ENCODE results near the gene PCDH9.
"Not testable (repeated sequence)": the region's sequence is repeated elsewhere in the genome, so short reads cannot be mapped to it uniquely, and the experiment has no call there.

The PCDH9 gene

GRCh38 chr13:66794340-66795031 lies 435.6 kb downstream of the PCDH9 start:
- no peak for DNase-seq (ENCODE audit: low read depth in 1 of 2, low spot score in 1 of 2)

GRCh38 chr13:66790861-66791260 lies 439.3 kb downstream of the PCDH9 start:
- DNase-seq (ENCODE audit: low read depth in 1 of 2, low spot score in 1 of 2), result no peak

DNA sequence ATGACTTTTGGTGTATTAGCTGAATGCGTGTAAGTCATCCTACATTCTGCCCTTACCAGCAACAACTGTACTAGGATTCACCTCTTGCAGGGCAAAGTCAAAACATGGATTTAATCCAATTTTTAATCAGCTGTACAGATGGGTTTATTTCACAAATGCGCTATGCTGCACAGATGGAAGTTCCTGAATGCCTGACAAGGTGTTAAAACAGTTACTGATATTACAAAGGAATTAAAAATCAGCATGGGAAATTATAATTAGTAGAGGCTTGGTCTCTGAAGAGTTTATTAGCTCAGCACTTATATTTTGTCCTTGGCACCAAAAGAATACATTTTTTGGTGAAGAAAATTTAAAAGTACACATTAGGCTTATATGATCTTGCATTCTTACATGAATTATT lies 448.9 kb downstream of the PCDH9 start:
- no peak for DNase-seq (ENCODE audit: low read depth in 1 of 2, low spot score in 1 of 2)

- DNase-seq (ENCODE audit: low read depth in 1 of 2, low spot score in 1 of 2), result no peak
Measured at GRCh38 chr13:66780814-66781213, 449.3 kb downstream of the PCDH9 start.

DNA sequence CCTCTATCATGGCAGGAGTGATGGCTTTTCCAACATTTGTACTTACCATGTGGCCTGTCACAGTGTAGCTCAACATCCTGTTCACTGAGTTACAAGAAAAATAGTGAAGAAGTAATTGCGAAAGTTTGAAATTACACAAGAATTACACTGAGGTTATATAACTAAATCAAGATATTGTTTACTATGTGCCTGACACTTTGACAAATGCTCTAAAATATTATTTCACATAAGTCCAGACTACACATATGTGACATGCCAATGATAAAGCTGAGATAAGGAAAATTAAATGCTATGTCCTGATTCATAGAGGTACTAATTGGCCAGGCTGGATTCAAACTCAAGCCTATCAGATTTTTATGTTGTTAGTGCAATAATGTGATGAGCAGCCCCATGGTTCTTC lies 451.7 kb downstream of the PCDH9 start:
- DNase-seq (ENCODE audit: low read depth in 1 of 2, low spot score in 1 of 2), result no peak

GRCh38 chr13:66775196-66775595 lies 454.9 kb downstream of the PCDH9 start:
- DNase-seq (ENCODE audit: low read depth in 1 of 2, low spot score in 1 of 2), result no peak

- no peak for DNase-seq (ENCODE audit: low read depth in 1 of 2, low spot score in 1 of 2)
Measured at GRCh38 chr13:66774046-66774445, 456.1 kb downstream of the PCDH9 start.

DNA sequence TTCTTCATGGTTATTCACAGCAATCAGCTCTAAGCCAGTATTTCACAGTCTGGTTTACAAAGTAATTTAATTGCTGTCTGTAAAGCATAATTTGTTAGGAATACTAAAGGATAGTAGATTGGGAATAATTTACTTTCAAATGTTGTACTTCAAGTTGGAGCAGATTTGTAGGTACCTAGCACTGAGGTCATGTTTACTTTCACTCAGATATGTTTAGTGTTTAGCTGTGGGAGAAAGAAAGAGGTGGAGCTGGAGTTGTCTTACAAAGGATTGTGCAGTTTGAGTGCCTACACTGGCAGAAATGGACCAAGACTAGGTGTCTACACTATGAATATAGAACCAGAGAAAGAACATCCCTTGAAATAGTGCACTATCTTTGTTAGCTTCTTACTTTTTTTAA lies 464.6 kb downstream of the PCDH9 start:
- no peak for DNase-seq (ENCODE audit: low read depth in 1 of 2, low spot score in 1 of 2)

GRCh38 chr13:66760678-66761077 lies 469.5 kb downstream of the PCDH9 start:
- not testable (repeated sequence) for DNase-seq (ENCODE audit: low read depth in 1 of 2, low spot score in 1 of 2)

DNA sequence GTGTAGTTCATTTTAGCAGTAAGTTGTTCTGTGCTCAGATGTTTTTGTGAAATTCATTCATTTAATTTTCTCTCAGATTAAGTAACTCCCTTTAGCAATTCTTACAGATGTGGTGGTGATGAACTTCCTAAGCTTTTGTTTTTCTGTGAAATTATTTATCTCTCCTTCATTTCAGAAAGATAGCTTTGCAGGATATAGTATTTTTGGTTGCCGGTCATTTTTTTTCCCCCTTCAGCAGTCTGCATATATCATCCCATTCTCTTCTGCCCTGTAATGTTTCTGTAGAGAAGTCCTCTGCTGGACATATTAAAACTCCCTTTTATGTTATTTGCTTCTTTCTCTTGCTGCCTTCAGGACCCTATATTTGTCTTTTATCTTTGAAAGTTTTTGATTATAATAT lies 470.2 kb downstream of the PCDH9 start:
- no peak for DNase-seq (ENCODE audit: low read depth in 1 of 2, low spot score in 1 of 2)

- no peak for DNase-seq (ENCODE audit: low read depth in 1 of 2, low spot score in 1 of 2)
Measured at GRCh38 chr13:66751691-66752090, 478.4 kb downstream of the PCDH9 start.

DNA sequence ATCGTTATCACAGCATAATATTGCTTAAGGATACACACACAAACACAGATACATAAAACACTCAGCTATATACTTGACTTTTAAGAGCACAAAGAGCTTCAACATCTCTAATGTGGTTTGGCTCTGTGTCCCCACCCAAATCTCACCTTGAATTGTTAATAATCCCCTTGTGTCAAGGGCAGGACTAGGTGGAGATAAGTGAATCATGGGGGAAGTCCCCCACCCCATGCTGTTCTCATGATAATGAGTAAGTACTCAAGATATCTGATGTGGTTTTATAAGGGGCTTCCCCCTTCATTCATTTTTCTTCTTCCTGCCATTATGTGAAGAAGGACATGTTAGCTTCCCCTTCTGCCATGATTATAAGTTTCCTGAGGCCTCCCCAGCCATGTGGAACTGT lies 481.4 kb downstream of the PCDH9 start:
- DNase-seq (ENCODE audit: low read depth in 1 of 2, low spot score in 1 of 2), result no peak

DNA sequence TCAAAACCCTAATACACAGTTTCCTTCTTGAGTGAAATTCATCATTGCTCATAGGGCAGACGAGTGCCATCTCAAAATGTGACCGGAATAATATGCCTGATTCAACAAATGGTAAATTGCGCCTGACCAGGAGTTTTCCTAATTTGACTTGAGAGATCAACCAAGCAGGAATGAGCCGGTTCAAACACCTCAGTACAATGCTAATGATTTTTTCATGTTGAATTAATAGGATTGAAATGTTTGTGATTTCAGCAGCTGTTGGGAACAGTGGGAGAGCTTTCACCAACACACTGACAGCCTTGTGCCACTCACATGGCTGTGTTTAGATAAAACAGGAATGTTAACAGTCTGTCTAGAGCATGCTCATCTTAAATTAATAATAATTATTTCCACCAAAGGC lies 484.8 kb downstream of the PCDH9 start:
- DNase-seq (ENCODE audit: low read depth in 1 of 2, low spot score in 1 of 2), result no peak

DNA sequence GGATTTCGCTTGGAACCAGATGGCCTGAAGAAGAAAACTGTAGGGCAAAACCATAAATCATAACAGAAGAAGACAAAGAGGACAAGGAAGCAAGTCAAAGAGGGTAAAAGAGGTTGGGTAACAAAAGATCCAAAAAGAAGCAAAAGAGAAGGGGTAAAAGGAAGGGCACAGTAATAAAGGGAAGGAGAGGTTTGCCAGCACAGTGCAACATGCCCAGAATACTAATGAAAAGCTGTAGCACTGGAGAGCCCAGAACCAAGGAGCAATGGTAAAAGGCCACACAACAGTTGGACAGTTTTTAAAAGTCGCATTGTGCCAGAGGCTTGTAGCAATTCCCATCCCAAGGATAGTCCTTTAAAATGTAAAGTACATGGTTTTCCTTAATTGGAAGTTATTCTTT lies 506.6 kb downstream of the PCDH9 start:
- DNase-seq (ENCODE audit: low read depth in 1 of 2, low spot score in 1 of 2), result no peak

DNA sequence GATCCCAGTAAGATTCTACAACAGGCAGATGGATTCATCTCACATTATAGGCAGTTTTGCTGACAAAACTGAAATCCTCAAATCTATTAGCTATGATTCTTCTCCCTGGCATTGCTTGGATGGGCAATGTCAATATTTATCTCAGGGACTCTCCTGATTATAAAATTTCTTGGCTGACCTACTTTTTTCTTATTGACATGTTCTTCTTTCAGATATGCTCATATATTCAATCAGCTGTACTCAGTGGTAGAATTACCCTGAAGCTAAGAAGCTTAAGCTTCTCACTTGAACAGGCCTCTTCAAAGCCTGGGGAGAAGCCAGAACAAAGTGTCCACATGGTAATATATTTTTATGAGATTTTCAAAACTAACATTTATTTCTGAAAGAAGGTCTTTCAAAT lies 513.6 kb downstream of the PCDH9 start:
- no peak for DNase-seq (ENCODE audit: low read depth in 1 of 2, low spot score in 1 of 2)

GRCh38 chr13:66714795-66715194 lies 515.3 kb downstream of the PCDH9 start:
- no peak for DNase-seq (ENCODE audit: low read depth in 1 of 2, low spot score in 1 of 2)

GRCh38 chr13:66704110-66704509 lies 526.0 kb downstream of the PCDH9 start:
- DNase-seq (ENCODE audit: low read depth in 1 of 2, low spot score in 1 of 2), result no peak

GRCh38 chr13:66703597-66703996 lies 526.5 kb downstream of the PCDH9 start:
- no peak for DNase-seq (ENCODE audit: low read depth in 1 of 2, low spot score in 1 of 2)

DNA sequence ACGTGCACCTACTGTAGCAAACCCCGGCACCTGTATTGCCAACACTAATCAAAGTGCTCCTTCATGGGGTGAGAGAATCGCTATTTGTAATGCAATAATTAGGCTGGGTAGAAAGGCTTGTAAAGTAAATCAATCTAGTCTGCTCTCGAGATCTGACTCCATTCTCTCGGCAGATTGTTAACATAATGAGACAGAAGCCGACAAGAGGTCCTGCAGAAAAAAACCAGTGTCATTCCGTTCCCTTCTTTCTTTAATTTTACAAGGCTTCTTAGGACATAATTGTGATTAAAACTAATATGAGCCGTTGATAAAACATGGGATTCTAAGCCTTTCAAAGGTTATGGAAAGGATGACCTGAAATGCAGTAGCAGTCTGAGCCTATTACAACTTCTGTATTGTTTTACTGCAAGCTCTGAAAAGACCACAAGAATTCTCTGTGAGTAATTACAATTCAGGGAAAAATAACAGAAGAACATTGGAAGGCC lies 530.0 kb downstream of the PCDH9 start:
- no peak for DNase-seq (ENCODE audit: low read depth in 1 of 2, low spot score in 1 of 2)

- DNase-seq (ENCODE audit: low read depth in 1 of 2, low spot score in 1 of 2), result no peak
Measured at GRCh38 chr13:66693656-66694055, 536.5 kb downstream of the PCDH9 start.

DNA sequence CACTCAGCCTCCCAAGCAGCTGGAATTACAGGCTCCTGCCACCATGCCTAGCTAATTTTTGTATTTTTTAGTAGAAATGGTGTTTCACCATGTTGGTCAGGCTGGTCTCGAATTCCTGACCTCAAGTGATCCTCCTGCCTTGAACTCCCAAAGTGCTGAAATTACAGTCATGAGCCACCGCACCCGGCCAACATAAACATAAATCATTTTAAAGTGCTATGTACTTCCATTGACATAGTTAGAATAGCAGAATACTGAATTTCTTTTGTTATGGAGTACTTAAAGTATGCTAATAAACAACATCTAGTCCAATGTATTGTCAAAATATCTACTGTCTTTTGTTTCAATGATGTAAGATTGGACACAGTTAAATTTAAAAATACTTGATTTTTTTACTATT lies 539.0 kb downstream of the PCDH9 start:
- no peak for DNase-seq (ENCODE audit: low read depth in 1 of 2, low spot score in 1 of 2)

- DNase-seq (ENCODE audit: low read depth in 1 of 2, low spot score in 1 of 2), result no peak
Measured at GRCh38 chr13:66689628-66690027, 540.5 kb downstream of the PCDH9 start.

DNA sequence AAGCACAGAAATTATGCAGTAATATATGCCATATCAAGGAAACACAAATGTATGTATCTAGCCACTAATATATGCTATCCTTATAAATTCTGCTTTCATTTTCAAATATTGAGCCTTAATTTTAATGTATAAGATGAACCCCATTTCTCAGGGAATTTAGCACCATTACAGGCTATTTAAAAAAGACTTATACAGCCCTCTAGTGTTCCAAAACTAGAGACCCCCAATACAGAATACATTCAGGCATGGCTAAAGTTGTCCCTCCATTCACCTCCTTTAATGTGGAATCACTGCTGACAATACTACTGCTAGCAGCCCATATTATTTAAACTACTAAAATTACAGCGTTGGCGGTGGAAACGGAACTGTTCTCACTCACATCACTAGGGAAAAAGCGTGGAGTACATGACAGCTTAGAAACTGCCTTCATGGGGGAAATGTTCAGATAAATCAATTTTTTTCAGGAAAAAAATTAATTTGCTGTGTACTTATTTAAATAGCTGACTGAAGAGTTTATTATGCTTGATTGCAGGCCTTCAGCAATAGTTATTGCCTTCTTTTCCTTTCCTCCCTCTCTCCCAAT lies 541.0 kb downstream of the PCDH9 start:
- no peak for DNase-seq (ENCODE audit: low read depth in 1 of 2, low spot score in 1 of 2)
